Neural cell (in vitro differentiated cells): Measurements from ENCODE around the gene FBXW2. TPM values are rescaled to one million over a fixed set of nuclear protein-coding genes. Genes with fewer than 3 reads are reported as not detected.

Experiments used
- H2AFZ ChIP-seq: fragments of 200-600, 300-800 bp; sonication (generic), shearing (Covaris generic); 2 replicates; pipeline ENCODE4 v1.6.0; 2014; ENCODE audit warnings: low read depth, mild to moderate bottlenecking, antibody characterized with exemption, low read length, moderate library complexity
- H3F3A ChIP-seq: fragments of 200-600 bp; shearing (Covaris generic); 2 replicates; pipeline ENCODE4 v1.6.1; 2016; ENCODE audit warnings: mild to moderate bottlenecking, moderate library complexity, mixed read lengths, antibody characterized with exemption, low read length; ENCODE audit not compliant: insufficient read depth, poor library complexity, severe bottlenecking
- H3K27ac ChIP-seq: fragments of 200-600, 300-800 bp; sonication (generic), shearing (Covaris generic); 2 replicates; pipeline ENCODE4 v1.5.1; 2014; ENCODE audit warnings: mild to moderate bottlenecking, low read length, moderate library complexity
- H3K27me3 ChIP-seq: fragments of 300-800, 200-600 bp; sonication (generic), shearing (Covaris generic); 2 replicates; pipeline ENCODE4 v1.6.0; 2014; ENCODE audit warnings: mild to moderate bottlenecking, low read depth, low read length, moderate library complexity; ENCODE audit not compliant: insufficient read depth
- H3K36me3 ChIP-seq: fragments of 300-800, 200-600 bp; sonication (generic), shearing (Covaris generic); 2 replicates; pipeline ENCODE4 v1.5.1; 2014; ENCODE audit warnings: mild to moderate bottlenecking, antibody characterized with exemption, low read length, moderate library complexity; ENCODE audit not compliant: insufficient read depth
- H3K4me2 ChIP-seq: fragments of 300-800, 200-600 bp; sonication (generic), shearing (Covaris generic); 2 replicates; pipeline ENCODE4 v1.6.0; 2014; ENCODE audit warnings: mild to moderate bottlenecking, low read length
- H3K4me3 ChIP-seq: fragments of 300-800, 200-600 bp; sonication (generic), shearing (Covaris generic); 2 replicates; pipeline ENCODE4 v1.5.1; 2014; ENCODE audit warnings: mild to moderate bottlenecking, low read length, moderate library complexity
- H3K79me2 ChIP-seq: fragments of 200-600 bp; shearing (Covaris generic); replicated peaks from 2 replicates; pipeline ENCODE4 v1.6.0; 2014; ENCODE audit warnings: mild to moderate bottlenecking, low read length, moderate library complexity; ENCODE audit not compliant: insufficient read depth
- H3K9ac ChIP-seq: fragments of 300-800, 200-600 bp; sonication (generic), shearing (Covaris generic); 2 replicates; pipeline ENCODE4 v1.6.1; 2016; ENCODE audit warnings: mild to moderate bottlenecking, low read length, mixed read lengths
- H3K9me2 ChIP-seq: fragments of 200-600 bp; shearing (Covaris generic); 2 replicates; pipeline ENCODE4 v1.6.1; 2016; ENCODE audit warnings: mild to moderate bottlenecking, low read length, mixed read lengths; ENCODE audit not compliant: insufficient read depth
- H3K9me3 ChIP-seq: fragments of 200-600, 300-800 bp; sonication (generic), shearing (Covaris generic); 2 replicates; pipeline ENCODE4 v1.6.1; 2016; ENCODE audit warnings: mild to moderate bottlenecking, mixed run types, low read length, moderate library complexity, mixed read lengths
- H4K20me1 ChIP-seq: fragments of 200-600 bp; shearing (Covaris generic); 2 replicates; pipeline ENCODE4 v1.6.1; 2016; ENCODE audit warnings: mild to moderate bottlenecking, mixed run types; ENCODE audit not compliant: insufficient read depth
- EP300 ChIP-seq: fragments of 450-650 bp; conservative IDR thresholded peaks from 2 replicates; pipeline ENCODE4 v1.6.1; 2014; ENCODE audit warnings: antibody characterized with exemption, mild to moderate bottlenecking, moderate library complexity; ENCODE audit not compliant: poor library complexity, severe bottlenecking
- EZH2 ChIP-seq: fragments of 200-600, 300-800 bp; shearing (Covaris generic), sonication (generic); IDR thresholded peaks from 2 replicates; pipeline ENCODE4 v1.6.1; 2014; ENCODE audit warnings: antibody characterized with exemption, low read length, borderline replicate concordance, mild to moderate bottlenecking; ENCODE audit not compliant: insufficient read depth, poor library complexity, severe bottlenecking
- MXI1 ChIP-seq: fragments of 450-650 bp; conservative IDR thresholded peaks from 2 replicates; pipeline ENCODE4 v1.6.1; 2014; ENCODE audit warnings: antibody characterized with exemption, mild to moderate bottlenecking; ENCODE audit not compliant: poor library complexity, severe bottlenecking
- POLR2AphosphoS5 ChIP-seq: IDR thresholded peaks from 2 replicates; pipeline ENCODE4 v1.6.1; 2012
- RAD21 ChIP-seq: fragments of 450-650 bp; conservative IDR thresholded peaks from 2 replicates; pipeline ENCODE4 v1.6.1; 2014; ENCODE audit warnings: antibody characterized with exemption, mild to moderate bottlenecking, moderate library complexity
- REST ChIP-seq: IDR thresholded peaks from 2 replicates; pipeline ENCODE4 v1.6.1; 2012; ENCODE audit warnings: borderline replicate concordance
- SMC3 ChIP-seq: fragments of 450-650 bp; conservative IDR thresholded peaks from 2 replicates; pipeline ENCODE4 v1.6.1; 2014; ENCODE audit warnings: antibody characterized with exemption, mild to moderate bottlenecking, moderate library complexity; ENCODE audit not compliant: poor library complexity
- TAF1 ChIP-seq: IDR thresholded peaks from 2 replicates; pipeline ENCODE4 v1.6.1; 2012; ENCODE audit warnings: low read depth
- polyA plus RNA-seq: library from polyadenylated mRNA; depleted of rRNA; stranded (reverse); fragments of >200 nt; gene quantifications from 2 replicates; pipeline ENCODE4 v1.2.3, GENCODE V29; 2014
- TF ChIP-seq, protein P1 (sequence below): fragments of 450-650 bp; IDR thresholded peaks from 2 replicates; pipeline ENCODE4 v1.5.1; 2014; ENCODE audit warnings: antibody characterized with exemption, mild to moderate bottlenecking, moderate library complexity; ENCODE audit not compliant: poor library complexity, severe bottlenecking

The FBXW2 gene
- polyA plus RNA-seq, 1 donor from 2014 or later: 49.5 TPM

- Histone ChIP-seq H2AFZ (no peak overlapping the region), H4K20me1 (no peaks in the 10 kb centered on the region), H3K27ac (no peak overlapping the region), H3K9me2 (no peaks in the 10 kb centered on the region), H3K9ac (no peak overlapping the region), H3K4me3 (no peak overlapping the region), H3K9me3 (no peaks in the 10 kb centered on the region), H3K36me3 (no peaks in the 10 kb centered on the region), H3K4me2 (no peak overlapping the region), H3K79me2 (no peaks in the 10 kb centered on the region), H3K27me3 (no peaks in the 10 kb centered on the region), H3F3A (no peaks in the 10 kb centered on the region)
- TF ChIP-seq POLR2AphosphoS5 (no peak), MXI1 (no peak), SMC3 (no peak), EZH2 (no peak), TAF1 (no peak), RAD21 (no peak), REST (no peak), EP300 (no peak)
- TF ChIP-seq, protein P1, sequence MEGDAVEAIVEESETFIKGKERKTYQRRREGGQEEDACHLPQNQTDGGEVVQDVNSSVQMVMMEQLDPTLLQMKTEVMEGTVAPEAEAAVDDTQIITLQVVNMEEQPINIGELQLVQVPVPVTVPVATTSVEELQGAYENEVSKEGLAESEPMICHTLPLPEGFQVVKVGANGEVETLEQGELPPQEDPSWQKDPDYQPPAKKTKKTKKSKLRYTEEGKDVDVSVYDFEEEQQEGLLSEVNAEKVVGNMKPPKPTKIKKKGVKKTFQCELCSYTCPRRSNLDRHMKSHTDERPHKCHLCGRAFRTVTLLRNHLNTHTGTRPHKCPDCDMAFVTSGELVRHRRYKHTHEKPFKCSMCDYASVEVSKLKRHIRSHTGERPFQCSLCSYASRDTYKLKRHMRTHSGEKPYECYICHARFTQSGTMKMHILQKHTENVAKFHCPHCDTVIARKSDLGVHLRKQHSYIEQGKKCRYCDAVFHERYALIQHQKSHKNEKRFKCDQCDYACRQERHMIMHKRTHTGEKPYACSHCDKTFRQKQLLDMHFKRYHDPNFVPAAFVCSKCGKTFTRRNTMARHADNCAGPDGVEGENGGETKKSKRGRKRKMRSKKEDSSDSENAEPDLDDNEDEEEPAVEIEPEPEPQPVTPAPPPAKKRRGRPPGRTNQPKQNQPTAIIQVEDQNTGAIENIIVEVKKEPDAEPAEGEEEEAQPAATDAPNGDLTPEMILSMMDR: no peak
Observed at GRCh38 chr9:120765910-120766425, 27.2 kb downstream of the FBXW2 start.

DNA sequence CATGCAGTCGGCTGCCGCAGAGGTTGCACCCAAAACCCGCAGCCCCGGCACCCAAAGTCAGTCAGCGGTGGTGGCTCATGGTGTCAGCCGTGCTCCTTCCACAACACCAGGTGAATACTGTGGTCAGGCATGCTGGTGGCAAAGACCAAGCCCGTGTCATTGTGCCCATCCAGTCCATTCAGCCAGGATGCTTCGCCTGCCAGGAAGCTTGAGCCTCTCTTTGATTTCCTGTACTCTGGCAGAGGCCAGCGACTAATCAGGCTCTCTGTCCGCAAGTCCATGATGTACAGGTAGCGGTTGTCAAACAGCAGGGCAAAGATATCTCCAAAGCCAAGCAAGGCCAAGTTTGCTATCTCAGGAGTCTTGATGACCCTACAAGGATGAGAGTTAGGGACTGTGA is 28.7 kb downstream of the FBXW2 start:
- Histone ChIP-seq H3K27me3 (no peaks in the 10 kb centered on the region), H3K9me3 (no peaks in the 10 kb centered on the region), H3K27ac (no peak overlapping the region), H3K4me2 (no peak overlapping the region), H3K36me3 (no peaks in the 10 kb centered on the region), H3F3A (no peaks in the 10 kb centered on the region), H3K9ac (no peak overlapping the region), H2AFZ (no peak overlapping the region), H4K20me1 (no peaks in the 10 kb centered on the region), H3K79me2 (no peaks in the 10 kb centered on the region), H3K9me2 (no peaks in the 10 kb centered on the region), H3K4me3 (no peak overlapping the region)
- TF ChIP-seq RAD21 (no peak), POLR2AphosphoS5 (no peak), EZH2 (no peak), REST (no peak), MXI1 (no peak), TAF1 (no peak), SMC3 (no peak), EP300 (no peak)
- TF ChIP-seq, protein P1: no peak
